Subcutaneous adipose tissue (tissue), 4 donors: Measurements from ENCODE around the gene ZCWPW1. TPM values are rescaled to one million over a fixed set of nuclear protein-coding genes. Genes with fewer than 3 reads are reported as not detected.

Experiments
- CTCF ChIP-seq: fragments of 450-650 bp; IDR thresholded peaks from one replicate; pipeline ENCODE4 v1.5.1; 2016; ENCODE audit warnings: low read depth, mild to moderate bottlenecking, control low read depth, antibody characterized with exemption, moderate library complexity
- total RNA-seq, 4 donors: library from RNA; depleted of rRNA; stranded (reverse); fragments of >200 nt; gene quantifications; one replicate each; pipeline ENCODE4 v1.1.0, GENCODE V29; 2016

ZCWPW1 gene
- total RNA-seq, 4 donors from 2014 or later = 6.0 to 11.1 (median 8.0) TPM

GRCh38 chr7:100389437-100390088 lies 38.9 kb downstream of the ZCWPW1 start:
- no peak for TF ChIP-seq CTCF

- no peak for TF ChIP-seq CTCF
These were observed 40.8 kb downstream of the ZCWPW1 start for GRCh38 chr7:100387695-100388094.

GRCh38 chr7:100386940-100387339 lies 41.6 kb downstream of the ZCWPW1 start:
- no peak for TF ChIP-seq CTCF

- TF ChIP-seq CTCF = no peak
These were observed 43.7 kb downstream of the ZCWPW1 start for GRCh38 chr7:100384628-100385294.

GRCh38 chr7:100380196-100380595 lies 48.3 kb downstream of the ZCWPW1 start:
- TF ChIP-seq CTCF = no peak

GRCh38 chr7:100378114-100378755 lies 50.3 kb downstream of the ZCWPW1 start:
- no peak for TF ChIP-seq CTCF

- TF ChIP-seq CTCF = no peak
These were observed 52.4 kb downstream of the ZCWPW1 start for GRCh38 chr7:100376066-100376465.
